SU-DHL-6 (cell line): ENCODE data around the gene C12orf50.
"Not testable (repeated sequence)": the region's sequence is repeated elsewhere in the genome, so short reads cannot be mapped to it uniquely, and the experiment has no call there.

Source experiments
- H2AFZ ChIP-seq: fragments of 200-600 bp; sonication (generic); 2 replicates; pipeline ENCODE4 v1.6.1; 2014; ENCODE audit warnings: low read depth, mild to moderate bottlenecking, moderate library complexity, mixed read lengths, antibody characterized with exemption, low read length; ENCODE audit not compliant: severe bottlenecking
- H3F3A ChIP-seq: fragments of 200-600 bp; shearing (Covaris generic); 2 replicates; pipeline ENCODE4 v1.6.0; 2016; ENCODE audit warnings: antibody characterized with exemption, mild to moderate bottlenecking; ENCODE audit not compliant: insufficient read depth
- H3K27ac ChIP-seq: fragments of 200-600 bp; sonication (generic); 2 replicates; pipeline ENCODE4 v1.5.1; 2016; ENCODE audit warnings: low read depth, mild to moderate bottlenecking, low read length, moderate library complexity, mixed read lengths
- H3K27me3 ChIP-seq: fragments of 200-600 bp; sonication (generic), shearing (Covaris generic); 2 replicates; pipeline ENCODE4 v1.6.0; 2014; ENCODE audit warnings: mild to moderate bottlenecking, low read length
- H3K36me3 ChIP-seq: fragments of 200-600 bp; sonication (generic); 2 replicates; pipeline ENCODE4 v1.6.1; 2014; ENCODE audit warnings: mild to moderate bottlenecking, low read length, mixed read lengths
- H3K4me2 ChIP-seq: fragments of 300-600, 200-600 bp; shearing (Covaris generic), sonication (generic); 2 replicates; pipeline ENCODE4 v1.6.0; 2014; ENCODE audit warnings: low read length, low read depth, mild to moderate bottlenecking; ENCODE audit not compliant: poor library complexity, severe bottlenecking
- H3K4me3 ChIP-seq: fragments of 200-600 bp; sonication (generic); 2 replicates; pipeline ENCODE4 v1.5.1; 2014; ENCODE audit warnings: antibody characterized with exemption, low read length, mild to moderate bottlenecking, mixed read lengths; ENCODE audit not compliant: insufficient read depth, poor library complexity, severe bottlenecking
- H3K79me2 ChIP-seq: fragments of 200-600 bp; sonication (generic); 2 replicates; pipeline ENCODE4 v1.6.1; 2014; ENCODE audit warnings: mild to moderate bottlenecking, low read length, moderate library complexity; ENCODE audit not compliant: insufficient read depth
- H3K9ac ChIP-seq: fragments of 200-600 bp; sonication (generic); 2 replicates; pipeline ENCODE4 v1.7.0; 2014; ENCODE audit warnings: mild to moderate bottlenecking, low read length
- H3K9me2 ChIP-seq: fragments of 200-600 bp; sonication (generic); replicated peaks from 2 replicates; pipeline ENCODE4 v1.6.1; 2014; ENCODE audit warnings: low read length; ENCODE audit not compliant: insufficient read depth
- H3K9me3 ChIP-seq: fragments of 200-600 bp; sonication (generic); 2 replicates; pipeline ENCODE4 v1.6.1; 2014; ENCODE audit warnings: low read length, mixed read lengths; ENCODE audit not compliant: insufficient read depth
- H4K20me1 ChIP-seq: fragments of 200-600 bp; sonication (generic); 2 replicates; pipeline ENCODE4 v1.6.1; 2014; ENCODE audit warnings: low read depth, mild to moderate bottlenecking, antibody characterized with exemption, low read length, moderate library complexity, mixed read lengths
- EZH2phosphoT487 ChIP-seq: fragments of 200-600 bp; sonication (generic), shearing (Covaris generic); conservative IDR thresholded peaks from 2 replicates; pipeline ENCODE4 v1.6.1; 2018; ENCODE audit warnings: mild to moderate bottlenecking, antibody characterized with exemption, low read length, moderate library complexity, mixed read lengths
- TF ChIP-seq, protein P1 (sequence below): fragments of 200-600 bp; sonication (generic); IDR thresholded peaks from one replicate; pipeline ENCODE4 v1.5.1; 2017; ENCODE audit warnings: antibody characterized with exemption, mild to moderate bottlenecking, low read length, moderate library complexity; ENCODE audit not compliant: insufficient read depth, poor library complexity, severe bottlenecking

The C12orf50 gene

DNA sequence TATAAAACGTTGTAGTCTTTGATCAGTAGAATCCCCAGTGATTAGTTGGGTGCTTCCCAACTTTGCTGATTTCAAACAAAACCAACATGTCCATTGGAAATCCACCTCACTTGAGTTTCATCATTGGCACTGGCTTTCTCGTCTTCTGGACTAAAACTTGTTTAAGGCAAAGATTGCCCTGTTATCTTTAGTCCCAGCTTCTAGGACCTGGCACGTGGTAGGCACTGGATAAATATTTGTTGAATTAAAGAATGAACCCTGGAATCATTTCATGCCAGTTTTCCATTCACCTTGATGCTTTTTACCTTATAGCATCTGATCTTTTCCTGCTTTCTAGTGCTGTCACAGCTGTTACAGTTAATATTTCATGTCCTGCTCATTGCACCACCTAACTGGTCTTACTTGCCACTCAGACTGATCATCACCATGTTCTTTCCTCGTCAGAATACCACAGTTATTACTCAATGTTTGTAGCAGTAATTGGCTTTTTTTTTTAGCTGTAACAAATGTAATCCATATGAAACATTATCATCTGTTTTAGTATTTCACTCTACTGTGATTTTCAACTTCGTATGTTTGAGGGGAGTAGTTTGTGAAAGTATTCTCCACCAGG lies 7.3 kb upstream of the C12orf50 start:
- Histone ChIP-seq H3K9me2 (no peaks in the 10 kb centered on the region), H3K27ac (no peak overlapping the region), H3K9me3 (no peaks in the 10 kb centered on the region), H3K4me3 (peak overlapping the region; percentile 81), H3K9ac (peak overlapping the region; percentile 79), H4K20me1 (no peaks in the 10 kb centered on the region), H2AFZ (no peak overlapping the region), H3K79me2 (peaks cover 61% of the 10 kb centered on the region), H3K4me2 (peak overlapping the region; percentile 93), H3K36me3 (peaks cover 16% of the 10 kb centered on the region), H3F3A (no peaks in the 10 kb centered on the region), H3K27me3 (no peaks in the 10 kb centered on the region)
- TF ChIP-seq, protein P1, sequence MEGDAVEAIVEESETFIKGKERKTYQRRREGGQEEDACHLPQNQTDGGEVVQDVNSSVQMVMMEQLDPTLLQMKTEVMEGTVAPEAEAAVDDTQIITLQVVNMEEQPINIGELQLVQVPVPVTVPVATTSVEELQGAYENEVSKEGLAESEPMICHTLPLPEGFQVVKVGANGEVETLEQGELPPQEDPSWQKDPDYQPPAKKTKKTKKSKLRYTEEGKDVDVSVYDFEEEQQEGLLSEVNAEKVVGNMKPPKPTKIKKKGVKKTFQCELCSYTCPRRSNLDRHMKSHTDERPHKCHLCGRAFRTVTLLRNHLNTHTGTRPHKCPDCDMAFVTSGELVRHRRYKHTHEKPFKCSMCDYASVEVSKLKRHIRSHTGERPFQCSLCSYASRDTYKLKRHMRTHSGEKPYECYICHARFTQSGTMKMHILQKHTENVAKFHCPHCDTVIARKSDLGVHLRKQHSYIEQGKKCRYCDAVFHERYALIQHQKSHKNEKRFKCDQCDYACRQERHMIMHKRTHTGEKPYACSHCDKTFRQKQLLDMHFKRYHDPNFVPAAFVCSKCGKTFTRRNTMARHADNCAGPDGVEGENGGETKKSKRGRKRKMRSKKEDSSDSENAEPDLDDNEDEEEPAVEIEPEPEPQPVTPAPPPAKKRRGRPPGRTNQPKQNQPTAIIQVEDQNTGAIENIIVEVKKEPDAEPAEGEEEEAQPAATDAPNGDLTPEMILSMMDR = no peak
- TF ChIP-seq EZH2phosphoT487 = no peak

DNA sequence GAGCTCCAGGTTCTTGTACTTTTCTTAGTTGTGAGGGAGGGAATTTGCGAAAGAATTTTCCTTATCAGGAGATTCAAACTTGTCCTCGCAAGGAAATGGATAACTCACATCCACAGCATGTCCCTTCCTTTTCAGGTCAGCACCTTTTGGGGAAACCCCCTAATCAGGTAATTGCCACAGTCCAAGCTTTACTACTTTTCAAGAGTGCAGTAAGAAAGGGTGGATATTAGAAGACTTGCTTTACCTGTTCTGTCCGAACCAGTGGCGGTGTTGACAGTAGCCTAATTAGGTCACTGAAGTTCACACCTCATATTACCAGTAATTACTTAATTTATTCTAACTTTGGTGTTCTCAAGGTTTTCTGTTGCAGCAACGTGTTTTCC lies 6.7 kb upstream of the C12orf50 start:
- peak overlapping the region; percentile 81 for H3K4me3 ChIP-seq
- no peaks in the 10 kb centered on the region for H3K27me3 ChIP-seq
- peak overlapping the region; percentile 98 for H2AFZ ChIP-seq
- H3K4me2 ChIP-seq = peak overlapping the region; percentile 93
- peaks cover 56% of the 10 kb centered on the region for H3K79me2 ChIP-seq
- H4K20me1 ChIP-seq = no peaks in the 10 kb centered on the region
- peaks cover 10% of the 10 kb centered on the region for H3K36me3 ChIP-seq
- no peak for TF ChIP-seq EZH2phosphoT487
- TF ChIP-seq, protein P1 = no peak
- H3K9me2 ChIP-seq = no peaks in the 10 kb centered on the region
- no peaks in the 10 kb centered on the region for H3F3A ChIP-seq
- peak overlapping the region; percentile 79 for H3K9ac ChIP-seq
- H3K27ac ChIP-seq = peak overlapping the region; percentile 46; the same call in 1 of the 2 replicates
- H3K9me3 ChIP-seq = no peaks in the 10 kb centered on the region

DNA sequence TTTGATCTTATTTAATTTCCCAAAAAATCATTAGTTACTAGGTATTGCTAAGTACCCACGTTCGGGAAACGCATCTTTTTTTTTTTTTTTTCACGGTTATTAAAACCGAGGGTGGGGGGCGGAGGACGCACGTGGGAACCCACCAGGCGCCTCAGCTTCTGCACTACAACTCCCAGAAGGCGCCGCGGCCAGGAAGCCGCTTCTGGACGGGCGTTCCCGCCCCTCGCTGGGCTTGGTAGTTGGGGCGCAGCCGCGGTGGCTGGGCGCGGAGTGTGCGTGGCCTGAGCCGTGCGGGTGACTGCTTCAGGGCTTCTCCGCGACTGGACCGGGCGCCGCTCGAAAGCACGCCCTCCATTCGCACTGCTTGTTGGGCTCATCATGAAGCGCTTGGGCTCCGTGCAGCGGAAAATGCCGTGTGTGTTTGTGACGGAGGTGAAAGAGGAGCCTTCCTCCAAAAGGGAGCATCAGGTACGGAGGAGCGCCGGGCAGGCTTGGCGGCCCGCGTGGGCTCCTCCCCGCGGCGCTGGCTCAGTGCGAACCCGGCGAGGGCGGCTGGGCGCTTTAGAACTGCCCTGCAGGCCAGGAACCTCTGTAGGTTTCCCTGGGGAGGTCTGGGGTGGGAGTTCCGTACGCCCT lies 6.2 kb upstream of the C12orf50 start:
- peaks cover 51% of the 10 kb centered on the region for H3K79me2 ChIP-seq
- peak overlapping the region; percentile 81 for H3K4me3 ChIP-seq
- H3K9me2 ChIP-seq = no peaks in the 10 kb centered on the region
- peak overlapping the region; percentile 93 for H3K4me2 ChIP-seq
- H2AFZ ChIP-seq = peak overlapping the region; percentile 98
- H4K20me1 ChIP-seq = no peaks in the 10 kb centered on the region
- peak overlapping the region; percentile 79 for H3K9ac ChIP-seq
- H3F3A ChIP-seq = no peaks in the 10 kb centered on the region
- H3K36me3 ChIP-seq = peaks cover 5% of the 10 kb centered on the region
- H3K27me3 ChIP-seq = no peaks in the 10 kb centered on the region
- H3K9me3 ChIP-seq = no peaks in the 10 kb centered on the region
- peak overlapping the region; percentile 46; the same call in 1 of the 2 replicates for H3K27ac ChIP-seq
- TF ChIP-seq EZH2phosphoT487 = no peak
- TF ChIP-seq, protein P1 = no peak

DNA sequence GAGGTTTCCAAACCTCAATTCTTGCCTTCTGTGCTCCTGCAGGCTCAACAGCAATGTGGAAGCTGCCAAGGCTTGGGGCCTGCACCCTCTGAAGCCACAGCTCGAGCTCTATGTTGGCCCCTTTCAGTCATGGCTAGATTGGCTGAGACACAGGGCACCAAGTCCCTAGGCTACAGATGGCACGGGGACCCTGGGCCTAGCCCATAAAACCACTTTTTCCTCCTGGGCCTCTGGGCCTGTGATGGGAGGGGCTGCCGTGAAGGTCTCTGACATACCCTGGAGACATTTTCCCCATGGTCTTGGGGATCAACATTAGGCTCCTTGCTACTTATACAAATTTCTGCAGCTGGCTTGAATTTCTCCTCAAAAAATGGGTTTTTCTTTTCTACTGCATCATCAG lies 2.0 kb upstream of the C12orf50 start:
- not testable (repeated sequence) for H3K9me2 ChIP-seq, H3K79me2 ChIP-seq, H4K20me1 ChIP-seq, H3F3A ChIP-seq, H3K4me3 ChIP-seq, H3K9ac ChIP-seq, H3K36me3 ChIP-seq, H3K9me3 ChIP-seq, H2AFZ ChIP-seq, H3K27ac ChIP-seq, H3K4me2 ChIP-seq, H3K27me3 ChIP-seq
